LNCAP (cell line): Measurements from ENCODE around the gene FA2H.

Source experiments
- CTCF ChIP-seq: fragments of 450-650 bp; IDR thresholded peaks from 2 replicates; pipeline ENCODE4 v1.5.1; 2017; ENCODE audit warnings: mild to moderate bottlenecking

Gene FA2H

GRCh38 chr16:74795104-74795503 lies 20.5 kb upstream of the FA2H start:
- no peak for TF ChIP-seq CTCF

- TF ChIP-seq CTCF: no peak
Observed at GRCh38 chr16:74794668-74795067, 20.0 kb upstream of the FA2H start.

- no peak for TF ChIP-seq CTCF
Observed at GRCh38 chr16:74793571-74793970, 19.0 kb upstream of the FA2H start.

GRCh38 chr16:74792225-74792624 lies 17.6 kb upstream of the FA2H start:
- TF ChIP-seq CTCF: no peak

GRCh38 chr16:74788108-74788507 lies 13.5 kb upstream of the FA2H start:
- TF ChIP-seq CTCF: no peak

- no peak for TF ChIP-seq CTCF
Observed at GRCh38 chr16:74785031-74785430, 10.4 kb upstream of the FA2H start.

GRCh38 chr16:74778646-74779045 lies 4.0 kb upstream of the FA2H start:
- no peak for TF ChIP-seq CTCF

- TF ChIP-seq CTCF: no peak
Observed at GRCh38 chr16:74776926-74777325, 2.3 kb upstream of the FA2H start.
